Memory B cell (primary cell): ENCODE results near the gene PRDM2.

Experiments used
- ATAC-seq: fragments of 150-1000 bp; cut with Tn5 transposase; 2 replicates; pipeline ENCODE4 v1.10.0; 2021; ENCODE audit warnings: low read depth, mild to moderate bottlenecking, moderate library complexity
- DNase-seq, 2 donors: peaks; one replicate each; pipeline ENCODE4 v3.0.0; 2022; ENCODE audit warnings: low spot score in 2 of 2
- H3K27ac Mint-ChIP-seq: one replicate; pipeline ENCODE4 v1.8.0; 2022; ENCODE audit warnings: mild to moderate bottlenecking, moderate library complexity, mixed read lengths
- H3K27me3 Mint-ChIP-seq: one replicate; pipeline ENCODE4 v1.8.0; 2022; ENCODE audit warnings: mixed read lengths
- H3K36me3 Mint-ChIP-seq: one replicate; pipeline ENCODE4 v1.8.0; 2022; ENCODE audit warnings: mild to moderate bottlenecking, mixed read lengths
- H3K4me1 Mint-ChIP-seq: one replicate; pipeline ENCODE4 v1.8.0; 2022; ENCODE audit warnings: mixed read lengths
- H3K4me3 Mint-ChIP-seq: one replicate; pipeline ENCODE4 v1.8.0; 2022; ENCODE audit warnings: mild to moderate bottlenecking, moderate library complexity, mixed read lengths
- H3K9me3 Mint-ChIP-seq: one replicate; pipeline ENCODE4 v1.8.0; 2022; ENCODE audit warnings: mixed read lengths

The PRDM2 gene

DNA sequence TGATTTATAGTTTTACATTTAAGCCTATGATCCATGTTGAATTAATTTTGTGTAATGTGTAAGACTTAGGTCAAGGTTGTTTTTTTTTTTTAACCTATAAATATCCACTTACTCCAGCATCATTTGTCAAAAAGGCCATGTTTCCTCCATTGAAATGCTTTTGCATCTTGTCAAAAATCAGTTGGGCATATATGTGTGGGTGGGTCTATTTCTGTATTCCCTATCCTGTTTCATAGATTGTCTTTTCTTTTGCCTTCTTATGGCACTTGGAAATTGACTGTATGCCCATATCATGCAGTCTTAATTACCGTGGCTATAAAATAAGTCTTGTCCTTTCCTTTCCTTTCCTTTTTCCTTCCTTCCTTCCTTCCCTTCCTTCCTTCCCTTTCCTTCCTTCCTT is 138.2 kb downstream of the PRDM2 start:
- Mint-ChIP-seq H3K9me3 (no peaks in the 10 kb centered on the region), H3K36me3 (no peaks in the 10 kb centered on the region), H3K27ac (no peak overlapping the region), H3K27me3 (peaks cover 14% of the 10 kb centered on the region), H3K4me3 (no peak overlapping the region), H3K4me1 (no peaks in the 10 kb centered on the region)
- DNase-seq: no peak
- no peak for ATAC-seq

DNA sequence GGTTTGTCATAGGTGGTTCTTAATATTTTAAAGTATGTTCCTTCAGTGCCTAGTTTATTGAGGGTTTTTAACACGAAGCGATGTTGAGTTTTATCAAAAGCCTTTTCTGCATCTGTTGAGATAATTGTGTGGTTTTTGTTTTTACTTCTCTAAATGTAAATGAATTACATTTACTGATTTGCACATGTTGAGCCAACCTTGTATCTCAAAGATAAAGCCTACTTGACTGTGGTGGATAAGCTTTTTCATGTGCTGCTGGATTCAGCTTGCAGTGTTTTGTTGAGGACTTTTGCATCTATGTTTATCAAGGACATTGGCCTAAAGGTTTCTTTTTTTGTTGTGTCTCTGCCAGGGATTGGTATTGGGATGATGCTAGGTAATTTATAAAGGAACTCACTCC is 142.5 kb downstream of the PRDM2 start:
- no peak for ATAC-seq
- Mint-ChIP-seq H3K36me3 (no peaks in the 10 kb centered on the region), H3K27ac (no peak overlapping the region), H3K9me3 (no peaks in the 10 kb centered on the region), H3K4me3 (no peak overlapping the region), H3K4me1 (no peaks in the 10 kb centered on the region), H3K27me3 (peaks cover 13% of the 10 kb centered on the region)
- DNase-seq: no peak

GRCh38 chr1:13851726-13852125 is 151.7 kb downstream of the PRDM2 start:
- peaks cover 14% of the 10 kb centered on the region for H3K36me3 Mint-ChIP-seq
- DNase-seq: no peak
- ATAC-seq: no peak
- H3K27me3 Mint-ChIP-seq: peaks cover 10% of the 10 kb centered on the region
- no peaks in the 10 kb centered on the region for H3K4me1 Mint-ChIP-seq
- peaks cover 10% of the 10 kb centered on the region for H3K9me3 Mint-ChIP-seq
- H3K27ac Mint-ChIP-seq: no peak overlapping the region
- H3K4me3 Mint-ChIP-seq: no peak overlapping the region

DNA sequence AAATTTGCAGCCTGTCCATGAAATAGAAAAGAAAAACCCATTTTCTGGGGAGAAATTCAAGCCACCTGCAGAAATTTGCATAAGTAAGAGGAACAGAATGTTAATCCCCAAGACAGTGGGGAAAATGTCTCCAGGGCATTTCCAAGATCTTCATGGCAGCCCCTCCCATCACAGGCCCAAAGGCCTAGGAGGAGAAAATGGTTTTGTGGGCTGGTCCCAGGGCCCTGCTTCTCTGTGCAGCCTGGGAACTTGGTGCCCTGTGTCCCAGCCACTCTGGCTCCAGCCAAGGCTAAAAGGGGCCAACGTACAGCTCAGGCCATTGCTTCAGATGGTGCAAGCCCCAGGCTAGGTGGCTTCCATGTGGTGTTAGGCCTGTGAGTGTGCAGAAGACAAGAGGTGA is 155.6 kb downstream of the PRDM2 start:
- peaks cover 7% of the 10 kb centered on the region for H3K27me3 Mint-ChIP-seq
- peaks cover 14% of the 10 kb centered on the region for H3K9me3 Mint-ChIP-seq
- no peak for ATAC-seq

GRCh38 chr1:13860031-13860430 is 160.0 kb downstream of the PRDM2 start:
- Mint-ChIP-seq H3K27me3 (peaks cover 4% of the 10 kb centered on the region), H3K4me1 (no peaks in the 10 kb centered on the region), H3K9me3 (peaks cover 11% of the 10 kb centered on the region), H3K27ac (no peak overlapping the region), H3K4me3 (no peak overlapping the region), H3K36me3 (peaks cover 7% of the 10 kb centered on the region)
- no peak for DNase-seq
- ATAC-seq: no peak

More for the DNA sequence above, 155.6 kb downstream of the PRDM2 start:
- no peak overlapping the region for H3K4me3 Mint-ChIP-seq
- H3K27ac Mint-ChIP-seq: no peak overlapping the region
- H3K36me3 Mint-ChIP-seq: peaks cover 10% of the 10 kb centered on the region
- H3K4me1 Mint-ChIP-seq: no peaks in the 10 kb centered on the region
- no peak for DNase-seq

DNA sequence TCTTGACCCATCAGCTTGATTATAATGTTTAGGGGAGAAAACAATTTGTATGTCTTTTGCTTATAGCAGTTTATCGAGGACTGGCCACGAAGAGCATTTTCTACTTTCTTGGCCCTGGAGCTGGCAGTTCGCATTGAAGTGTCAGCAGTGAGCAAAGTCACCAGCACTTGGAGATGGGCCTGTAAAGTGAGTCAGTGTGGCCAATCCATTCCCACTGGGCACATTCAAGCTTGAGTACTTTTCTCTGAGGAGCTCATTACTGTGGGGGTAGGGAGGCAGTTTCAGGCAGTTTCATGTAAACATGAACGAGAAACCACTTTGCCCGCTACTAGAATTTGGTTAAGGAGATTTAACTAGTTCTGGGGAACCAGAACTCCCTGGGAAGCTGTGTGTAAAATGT is 164.8 kb downstream of the PRDM2 start:
- Mint-ChIP-seq H3K4me3 (no peak overlapping the region), H3K9me3 (no peaks in the 10 kb centered on the region), H3K36me3 (no peaks in the 10 kb centered on the region), H3K27me3 (peaks cover 11% of the 10 kb centered on the region), H3K27ac (no peak overlapping the region), H3K4me1 (no peaks in the 10 kb centered on the region)
- DNase-seq (no peak), ATAC-seq (no peak)

DNA sequence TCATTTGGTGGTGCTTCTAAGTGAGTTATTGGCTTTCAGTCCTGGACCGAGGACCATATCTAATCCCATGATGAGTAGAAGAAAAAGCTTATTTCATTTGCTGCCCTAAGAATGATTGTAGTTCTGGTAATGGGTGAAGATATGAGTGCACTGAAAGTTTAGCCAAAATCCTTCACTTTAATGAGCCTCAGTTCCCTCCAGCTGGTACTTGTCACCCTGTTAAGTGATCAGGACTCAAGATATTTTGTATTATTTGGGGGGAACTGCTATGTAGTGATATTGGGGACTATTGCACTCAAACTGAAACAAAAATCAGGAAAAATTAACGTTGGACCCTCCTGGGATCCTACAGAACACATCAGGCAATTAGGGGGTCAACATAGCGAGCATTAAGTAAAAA is 165.9 kb downstream of the PRDM2 start:
- DNase-seq: no peak
- Mint-ChIP-seq H3K27ac (no peak overlapping the region), H3K27me3 (peaks cover 9% of the 10 kb centered on the region), H3K4me1 (no peaks in the 10 kb centered on the region), H3K4me3 (no peak overlapping the region), H3K36me3 (no peaks in the 10 kb centered on the region), H3K9me3 (no peaks in the 10 kb centered on the region)
- ATAC-seq: no peak

- no peak overlapping the region for H3K4me3 Mint-ChIP-seq
- no peak overlapping the region for H3K27ac Mint-ChIP-seq
- ATAC-seq: no peak
- no peaks in the 10 kb centered on the region for H3K36me3 Mint-ChIP-seq
- H3K9me3 Mint-ChIP-seq: no peaks in the 10 kb centered on the region
- no peaks in the 10 kb centered on the region for H3K4me1 Mint-ChIP-seq
- H3K27me3 Mint-ChIP-seq: peaks cover 11% of the 10 kb centered on the region
- DNase-seq: no peak
Observed at GRCh38 chr1:13867603-13868002, 167.6 kb downstream of the PRDM2 start.

- DNase-seq (no peak), ATAC-seq (no peak)
- no peaks in the 10 kb centered on the region for H3K36me3 Mint-ChIP-seq
- no peak overlapping the region for H3K27ac Mint-ChIP-seq
- H3K27me3 Mint-ChIP-seq: peaks cover 13% of the 10 kb centered on the region
- H3K4me1 Mint-ChIP-seq: no peaks in the 10 kb centered on the region
- H3K4me3 Mint-ChIP-seq: no peak overlapping the region
- no peaks in the 10 kb centered on the region for H3K9me3 Mint-ChIP-seq
Observed at GRCh38 chr1:13869172-13869797, 169.3 kb downstream of the PRDM2 start.

GRCh38 chr1:13871413-13871812 is 171.4 kb downstream of the PRDM2 start:
- no peaks in the 10 kb centered on the region for H3K4me1 Mint-ChIP-seq
- DNase-seq (no peak), ATAC-seq (no peak)
- no peaks in the 10 kb centered on the region for H3K36me3 Mint-ChIP-seq
- H3K27me3 Mint-ChIP-seq: peaks cover 16% of the 10 kb centered on the region
- peaks cover 2% of the 10 kb centered on the region for H3K9me3 Mint-ChIP-seq
- H3K4me3 Mint-ChIP-seq: no peak overlapping the region
- no peak overlapping the region for H3K27ac Mint-ChIP-seq

DNA sequence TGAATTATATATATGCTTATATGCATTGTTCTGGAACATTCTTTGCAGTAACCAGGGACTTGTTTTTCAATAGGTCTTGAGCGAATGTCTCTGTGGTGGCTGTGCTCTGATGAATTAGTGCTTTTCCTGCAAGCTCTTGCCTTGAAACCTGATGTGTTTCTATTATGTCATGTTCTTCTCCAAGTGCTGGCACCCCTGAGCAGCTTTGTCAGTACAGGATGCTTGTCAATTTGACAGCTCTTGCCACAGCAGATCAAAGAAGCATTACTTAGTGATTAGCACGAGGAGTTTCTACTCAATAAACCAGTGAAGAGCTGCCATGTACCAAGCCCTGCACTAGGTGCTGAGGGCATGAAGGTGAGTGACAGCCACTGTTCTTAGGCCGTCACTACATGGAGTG is 171.9 kb downstream of the PRDM2 start:
- Mint-ChIP-seq H3K27me3 (peaks cover 16% of the 10 kb centered on the region), H3K27ac (no peak overlapping the region)

DNA sequence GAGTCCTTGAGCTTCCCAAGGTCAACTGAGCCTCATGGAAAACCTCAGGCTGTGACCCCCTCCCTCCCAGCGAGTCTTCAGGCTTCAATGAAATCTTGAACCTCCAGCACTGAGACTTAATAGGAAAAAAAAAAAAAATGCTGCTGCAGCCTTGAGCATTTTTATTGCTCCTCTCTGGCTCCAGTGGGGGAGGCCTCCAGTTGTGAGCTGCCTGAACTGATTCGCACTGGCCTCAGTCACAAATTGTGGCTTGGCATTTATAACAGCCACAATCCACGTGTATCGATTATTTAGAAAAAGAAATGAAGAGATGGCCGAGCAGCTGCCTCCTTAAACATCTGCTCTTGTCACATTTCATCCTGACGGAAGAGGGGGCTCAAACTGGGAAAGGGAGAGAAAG is 173.0 kb downstream of the PRDM2 start:
- no peak overlapping the region for H3K27ac Mint-ChIP-seq
- DNase-seq: no peak
- H3K4me1 Mint-ChIP-seq: no peaks in the 10 kb centered on the region
- peaks cover 2% of the 10 kb centered on the region for H3K9me3 Mint-ChIP-seq
- H3K27me3 Mint-ChIP-seq: peaks cover 12% of the 10 kb centered on the region
- peaks cover 2% of the 10 kb centered on the region for H3K36me3 Mint-ChIP-seq
- ATAC-seq: no peak
- no peak overlapping the region for H3K4me3 Mint-ChIP-seq

More for the DNA sequence above, 171.9 kb downstream of the PRDM2 start:
- no peaks in the 10 kb centered on the region for H3K4me1 Mint-ChIP-seq
- DNase-seq: no peak
- no peaks in the 10 kb centered on the region for H3K36me3 Mint-ChIP-seq
- H3K4me3 Mint-ChIP-seq: no peak overlapping the region
- ATAC-seq: no peak
- H3K9me3 Mint-ChIP-seq: peaks cover 2% of the 10 kb centered on the region
